GM10248 (cell line): ENCODE measurements around the gene VDR.

Experiments used
- CTCF ChIA-PET: fragments of 300-600 bp; sonication (Branson Sonifier 250); formaldehyde crosslinking; extraction: SDS; loops from one replicate; lab custom pipeline; 2021; ENCODE audit warnings: antibody characterized with exemption; lab: Yijun Ruan, JAX
- POLR2A ChIA-PET: fragments of 350-650 bp; sonication (Branson Sonifier 250); formaldehyde crosslinking; extraction: SDS; loops from one replicate; lab custom pipeline; 2020; ENCODE audit warnings: antibody characterized with exemption; lab: Yijun Ruan, JAX
- DNase-seq: peaks from one replicate; pipeline ENCODE4 v3.0.0; 2012; ENCODE audit errors: extremely low spot score
- CTCF ChIP-seq: IDR thresholded peaks from 2 replicates; pipeline ENCODE4 v1.5.1; 2012; ENCODE audit warnings: mild to moderate bottlenecking, low read depth; ENCODE audit errors: extremely low read depth, missing control alignments, control extremely low read depth

The VDR gene

GRCh38 chr12:47941871-47942613 lies 37.2 kb upstream of the VDR start:
- peak; percentile 16 for TF ChIP-seq CTCF
- CTCF ChIA-PET: interaction anchor here (0.6 to 1.2 kb wide), 3 partner anchors 13 to 241 kb away, joined by 3 to 4 read pairs (median 3); partner anchors contain the start of gene CCDC184

DNA sequence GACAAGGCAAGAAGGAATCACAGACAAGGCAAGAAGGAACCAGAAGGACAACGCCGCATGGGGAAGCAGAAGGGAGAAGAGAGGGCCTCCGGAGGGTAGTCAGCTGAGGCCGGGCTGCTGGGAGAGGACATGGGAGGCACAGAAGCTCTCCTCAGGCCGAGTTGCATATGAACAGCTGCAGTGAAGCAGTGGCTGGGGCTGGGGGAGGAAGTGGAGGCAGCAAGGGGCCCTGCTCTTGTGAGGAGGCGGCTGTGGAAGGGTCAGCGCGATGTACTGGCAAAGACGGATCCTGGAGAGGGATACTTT lies 36.6 kb upstream of the VDR start:
- TF ChIP-seq CTCF: no peak
- POLR2A ChIA-PET: no interaction called here
- no peak for DNase-seq
- CTCF ChIA-PET: interaction anchor here (1.2 to 2.1 kb wide), 3 partner anchors 8 to 242 kb away, joined by 3 to 10 read pairs (median 4); partner anchors contain the start of gene CCDC184

More at GRCh38 chr12:47941871-47942613, 37.2 kb upstream of the VDR start:
- POLR2A ChIA-PET: interaction anchor here (0.6 kb wide), 1 partner anchor 73 kb away, joined by 3 read pairs; no protein-coding TSS in a partner anchor
- DNase-seq: peak; percentile 53

DNA sequence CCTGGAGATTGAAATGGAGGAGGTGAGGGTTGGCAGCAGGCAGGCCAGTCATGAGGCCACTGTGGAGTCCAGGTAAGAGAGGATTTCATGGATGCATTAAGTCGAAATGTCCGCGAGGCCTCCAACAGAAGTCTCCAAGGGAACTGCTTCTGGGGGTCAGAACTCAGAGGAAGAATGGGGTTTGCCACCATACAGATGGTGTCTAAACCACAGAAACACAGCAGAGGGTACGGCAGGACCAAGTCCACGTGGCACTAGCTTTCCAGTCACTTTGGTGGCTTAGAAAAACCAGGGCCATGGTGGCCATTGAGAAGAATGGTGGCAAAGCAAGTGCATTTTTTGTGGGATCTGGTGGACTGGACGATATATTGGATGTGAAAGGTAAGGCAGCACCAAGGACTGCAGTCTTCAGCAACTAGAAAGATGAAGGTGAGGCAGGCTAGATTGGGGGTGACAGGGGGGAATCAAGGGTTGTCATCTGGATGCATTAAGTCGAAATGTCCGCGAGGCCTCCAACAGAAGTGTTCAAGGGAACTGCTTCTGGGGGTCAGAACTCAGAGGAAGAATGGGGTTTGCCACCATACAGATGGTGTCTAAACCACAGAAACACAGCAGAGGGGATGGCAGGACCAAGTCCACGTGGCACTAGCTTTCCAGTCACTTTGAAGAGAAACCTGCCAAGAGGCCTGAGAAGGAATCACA lies 36.1 kb upstream of the VDR start:
- TF ChIP-seq CTCF: no peak
- CTCF ChIA-PET: interaction anchor here (1.2 to 2.1 kb wide), 4 partner anchors 9 to 242 kb away, joined by 3 to 10 read pairs (median 4); partner anchors contain the start of genes CCDC184 and TMEM106C
- POLR2A ChIA-PET: no interaction called here

DNA sequence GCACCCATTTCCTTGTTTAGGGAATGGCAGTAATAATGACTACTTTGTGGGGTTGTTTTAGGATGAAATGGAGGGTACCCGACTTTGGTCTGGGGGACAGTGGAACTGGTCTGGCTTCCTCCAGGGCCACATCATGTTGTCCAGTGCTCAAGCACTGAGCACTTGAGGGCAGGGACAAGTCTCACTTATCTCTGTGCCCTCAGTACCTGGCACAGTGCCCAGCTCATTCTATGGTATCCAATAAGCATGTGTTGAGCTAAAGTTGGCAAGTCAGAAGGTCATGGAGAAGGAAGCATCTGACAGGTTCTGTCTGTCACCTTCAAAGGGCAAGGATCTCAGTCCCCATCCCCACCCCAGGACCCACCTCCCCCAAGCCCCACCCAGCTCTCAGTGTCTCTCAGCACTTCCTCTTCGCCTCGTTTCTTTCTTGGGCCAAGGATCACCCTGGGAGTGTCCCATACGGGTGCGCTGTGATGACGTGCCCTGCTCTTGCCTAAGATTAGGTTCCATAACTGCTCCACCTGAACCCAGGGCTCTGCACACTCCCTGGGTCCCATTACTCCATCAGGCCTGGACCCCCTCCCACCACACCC lies 34.3 kb upstream of the VDR start:
- TF ChIP-seq CTCF: no peak
- CTCF ChIA-PET: interaction anchor here (2.5 kb wide), 1 partner anchor 10 kb away, joined by 20 read pairs; no protein-coding TSS in a partner anchor

More for the DNA sequence above, 36.1 kb upstream of the VDR start:
- DNase-seq: no peak

DNA sequence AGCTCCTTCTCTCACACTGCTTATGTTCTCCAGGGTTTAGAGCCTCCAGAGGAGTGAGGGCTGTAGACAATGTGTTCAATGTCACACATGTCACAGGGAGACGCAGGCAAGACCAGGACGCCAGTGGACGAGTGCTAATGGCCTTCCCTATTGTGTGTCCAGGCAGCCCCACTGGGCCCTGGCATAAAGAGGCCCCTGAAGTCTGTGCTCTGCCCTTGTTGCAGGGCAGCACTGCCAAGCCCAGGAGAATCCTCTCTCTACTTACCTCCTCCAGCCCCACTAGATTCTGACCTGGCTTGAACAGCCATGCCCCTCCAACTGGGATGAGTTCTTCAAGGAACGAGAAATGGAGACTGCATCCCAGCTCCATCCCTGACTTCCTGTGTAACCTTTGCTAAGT lies 33.8 kb upstream of the VDR start:
- no peak for TF ChIP-seq CTCF
- ChIA-PET CTCF (interaction anchor here (2.5 kb wide), 1 partner anchor 11 kb away, joined by 20 read pairs; no protein-coding TSS in a partner anchor), POLR2A (no interaction called here)
- DNase-seq: no peak

More for the DNA sequence above, 34.3 kb upstream of the VDR start:
- POLR2A ChIA-PET: no interaction called here
- no peak for DNase-seq

- TF ChIP-seq CTCF: no peak
- no peak for DNase-seq
- ChIA-PET POLR2A (no interaction called here), CTCF (interaction anchor here (2.5 kb wide), 1 partner anchor 11 kb away, joined by 20 read pairs; no protein-coding TSS in a partner anchor)
Measured at GRCh38 chr12:47938093-47938492, 33.3 kb upstream of the VDR start.
